HCT116 (cell line): Measurements from ENCODE around the gene CALD1. TPM values are rescaled to one million over a fixed set of nuclear protein-coding genes. Genes with fewer than 3 reads are reported as not detected.
A peak's percentile ranks its signal among the peaks of the same experiment; 100 is the strongest.

ENCODE experiments used
- ATAC-seq: fragments of 200-7000 bp; cut with Tn5 transposase; 2 replicates; pipeline ENCODE4 v1.9.1; 2020; ENCODE audit warnings: mild to moderate bottlenecking, moderate library complexity
- BruUV-seq: library from RNA; stranded (reverse); fragments of 400-500 nt; replicated peaks from 2 replicates; lab custom pipeline; 2021; lab: Mats Ljungman, UMichigan
- CTCF ChIA-PET: fragments of 300-600 bp; sonication (Branson Sonifier 250); formaldehyde crosslinking; loops from one replicate; lab custom pipeline; 2021; ENCODE audit warnings: antibody characterized with exemption; lab: Charles Lee
- POLR2A ChIA-PET: fragments of 300-600, 350-600 bp; sonication (Branson Sonifier 250); formaldehyde crosslinking; loops from one replicate; lab custom pipeline; 2021; ENCODE audit warnings: antibody characterized with exemption; lab: Charles Lee
- RAD21 ChIA-PET, 2 experiments: fragments of 300-600 bp; sonication (Branson Sonifier 250); formaldehyde crosslinking; loops; one replicate each; lab custom pipeline; 2023; ENCODE audit warnings: low total read pairs in 2 of 2; ENCODE audit not compliant: uncharacterized antibody in 2 of 2, unreplicated experiment in 2 of 2, low non-redundant PET in 1 of 2; lab: Charles Lee
- DNase-seq: peaks from one replicate; pipeline ENCODE4 v3.0.0-alpha.2; 2010; ENCODE audit warnings: low read depth, low spot score
- H2AFZ ChIP-seq: fragments of 200-600 bp; shearing (Covaris generic), sonication (generic); 2 replicates; pipeline ENCODE4 v1.6.1; 2017; ENCODE audit warnings: low read depth, mixed run types, mixed read lengths, antibody characterized with exemption, low read length; ENCODE audit not compliant: poor library complexity, severe bottlenecking
- H3K27ac ChIP-seq: 2 replicates; pipeline ENCODE4 v1.5.1; 2012; ENCODE audit warnings: low read depth, low read length
- H3K27me3 ChIP-seq: fragments of 200-600 bp; sonication (generic); 2 replicates; pipeline ENCODE4 v1.6.1; 2016; ENCODE audit warnings: mixed run types, low read length, mixed read lengths; ENCODE audit not compliant: insufficient read depth
- H3K36me3 ChIP-seq, 2 experiments: fragments of 200-500 bp in 1 of 2; fragments of 200-600 bp in 1 of 2; sonication (Bioruptor generic) in 1 of 2; sonication (generic) in 1 of 2; 2 replicates each; pipeline versions ENCODE4 v1.5.1 to v1.6.1; 2014 to 2016; ENCODE audit warnings: low read length in 2 of 2, inconsistent platforms in 1 of 2, mixed read lengths in 1 of 2, mixed run types in 1 of 2; ENCODE audit not compliant: insufficient read depth in 2 of 2, control insufficient read depth in 1 of 2
- H3K4me1 ChIP-seq, 2 experiments: fragments of 200-600 bp in 1 of 2; sonication (generic) in 1 of 2; 2 replicates each; pipeline versions ENCODE4 v1.5.1 to v1.6.1; 2012 to 2017; ENCODE audit warnings: low read length in 2 of 2, inconsistent platforms in 1 of 2, mild to moderate bottlenecking in 1 of 2, mixed read lengths in 1 of 2, mixed run types in 1 of 2, moderate library complexity in 1 of 2; ENCODE audit not compliant: insufficient read depth in 2 of 2, control insufficient read depth in 1 of 2
- H3K4me2 ChIP-seq: fragments of 200-600 bp; sonication (generic); 2 replicates; pipeline ENCODE4 v1.6.1; 2017; ENCODE audit warnings: mixed run types, low read length, mixed read lengths
- H3K4me3 ChIP-seq, 2 experiments: fragments of 200-600 bp in 1 of 2; sonication (generic) in 1 of 2; replicated peaks in 1 of 2; 2 replicates each; pipeline ENCODE4 v1.5.1; 2011 to 2016; ENCODE audit warnings: low read length in 2 of 2, control low read depth in 1 of 2, low read depth in 1 of 2, mild to moderate bottlenecking in 1 of 2, mixed read lengths in 1 of 2, mixed run types in 1 of 2
- H3K79me2 ChIP-seq: fragments of 200-600 bp; sonication (generic); 2 replicates; pipeline ENCODE4 v1.6.1; 2017; ENCODE audit warnings: mild to moderate bottlenecking, mixed run types, low read length, moderate library complexity, mixed read lengths; ENCODE audit not compliant: insufficient read depth
- H3K9ac ChIP-seq: fragments of 200-600 bp; sonication (generic); 2 replicates; pipeline ENCODE4 v1.6.1; 2016; ENCODE audit warnings: low read length, mixed read lengths
- H3K9me2 ChIP-seq: fragments of 200-600 bp; sonication (generic), shearing (Covaris generic); 2 replicates; pipeline ENCODE4 v1.6.1; 2017; ENCODE audit warnings: mixed run types, mild to moderate bottlenecking, moderate library complexity; ENCODE audit not compliant: insufficient read depth
- H3K9me3 ChIP-seq, 2 experiments: fragments of 200-500 bp in 1 of 2; fragments of 200-600 bp in 1 of 2; sonication (Bioruptor generic) in 1 of 2; sonication (generic) in 1 of 2; 2 replicates each; pipeline ENCODE4 v1.6.1; 2014 to 2017; ENCODE audit warnings: low read length in 2 of 2, mixed read lengths in 2 of 2, inconsistent platforms in 1 of 2, low read depth in 1 of 2, mild to moderate bottlenecking in 1 of 2, mixed run types in 1 of 2, moderate library complexity in 1 of 2; ENCODE audit not compliant: control insufficient read depth in 1 of 2, insufficient read depth in 1 of 2
- H4K20me1 ChIP-seq: fragments of 200-600 bp; sonication (generic), shearing (Covaris generic); 2 replicates; pipeline ENCODE4 v1.6.1; 2017; ENCODE audit warnings: mixed run types, mild to moderate bottlenecking, moderate library complexity; ENCODE audit not compliant: insufficient read depth
- CEBPB ChIP-seq: IDR thresholded peaks from 2 replicates; pipeline ENCODE4 v1.6.1; 2012; ENCODE audit warnings: low read depth
- EGR1 ChIP-seq: IDR thresholded peaks from 2 replicates; pipeline ENCODE4 v1.6.1; 2012; ENCODE audit warnings: low read depth
- FOSL1 ChIP-seq: IDR thresholded peaks from 2 replicates; pipeline ENCODE4 v1.6.1; 2012; ENCODE audit warnings: low read depth
- MAX ChIP-seq: IDR thresholded peaks from 2 replicates; pipeline ENCODE4 v1.6.1; 2012
- POLR2A ChIP-seq: IDR thresholded peaks from 2 replicates; pipeline ENCODE4 v1.7.0; 2011; ENCODE audit warnings: borderline replicate concordance; ENCODE audit not compliant: insufficient read depth, insufficient read length; ENCODE audit errors: extremely low read depth
- YY1 ChIP-seq: IDR thresholded peaks from 2 replicates; pipeline ENCODE4 v1.6.1; 2011; ENCODE audit warnings: low read length, low read depth, moderate library complexity, mild to moderate bottlenecking; ENCODE audit not compliant: insufficient replicate concordance; ENCODE audit errors: extremely low read depth
- ZBTB33 ChIP-seq: IDR thresholded peaks from 2 replicates; pipeline ENCODE4 v1.6.1; 2011; ENCODE audit warnings: mild to moderate bottlenecking, low read length, moderate library complexity; ENCODE audit not compliant: insufficient replicate concordance; ENCODE audit errors: extremely low read depth
- ZFX ChIP-seq: fragments of 450-650 bp; IDR thresholded peaks from 2 replicates; pipeline ENCODE4 v1.6.1; 2017
- intact Hi-C: fragments of 100-400 bp; cut with micrococcal nuclease; formaldehyde crosslinking; loops from 2 replicates; pipeline ENCODE4 v1.10.0; 2022
- total RNA-seq: library from RNA; stranded (reverse); gene quantifications from one replicate; pipeline ENCODE4 v1.2.1, GENCODE V29; 2021; ENCODE audit not compliant: unreplicated experiment

The CALD1 gene
- total RNA-seq, 1 experiment from 2014 or later: 66.8 TPM

- CTCF ChIA-PET: no interaction called here
- Histone ChIP-seq H4K20me1 (no peaks in the 10 kb centered on the region), H3K27ac (no peak overlapping the region), H3K4me1 (peaks cover 0 to 14% of the 10 kb centered on the region in 2 experiments; a peak in 2 of 4 replicates), H3K79me2 (peaks cover 17% of the 10 kb centered on the region; the same call in 1 of the 2 replicates), H3K9me2 (no peaks in the 10 kb centered on the region), H3K9ac (no peak overlapping the region), H2AFZ (no peak overlapping the region), H3K36me3 (no peaks in the 10 kb centered on the region), H3K4me3 (no peak overlapping the region), H3K4me2 (no peak overlapping the region), H3K9me3 (no peaks in the 10 kb centered on the region), H3K27me3 (no peaks in the 10 kb centered on the region)
- TF ChIP-seq ZFX (no peak), MAX (no peak), FOSL1 (no peak)
- POLR2A ChIA-PET: no interaction called here
- no TSS peak for BruUV-seq
- intact Hi-C loops: no loop called here
- ATAC-seq: no peak
- DNase-seq: no peak
- RAD21 ChIA-PET: no interaction called here
Measured at GRCh38 chr7:134919240-134919641, 139.8 kb downstream of the CALD1 start.

GRCh38 chr7:134920026-134920753 is 140.8 kb downstream of the CALD1 start:
- Histone ChIP-seq H3K4me2 (peak overlapping the region; percentile 16; the same call in 1 of the 2 replicates), H3K9ac (no peak overlapping the region), H3K9me3 (no peaks in the 10 kb centered on the region), H3K9me2 (no peaks in the 10 kb centered on the region), H3K36me3 (no peaks in the 10 kb centered on the region), H2AFZ (no peak overlapping the region), H3K4me1 (peaks cover 0 to 14% of the 10 kb centered on the region in 2 experiments; a peak in 2 of 4 replicates), H3K79me2 (peaks cover 17% of the 10 kb centered on the region; the same call in 1 of the 2 replicates), H3K27me3 (no peaks in the 10 kb centered on the region), H3K4me3 (no peak overlapping the region), H3K27ac (no peak overlapping the region), H4K20me1 (no peaks in the 10 kb centered on the region)
- POLR2A ChIA-PET: no interaction called here
- no TSS peak for BruUV-seq
- RAD21 ChIA-PET: no interaction called here
- DNase-seq: no peak
- CTCF ChIA-PET: no interaction called here
- intact Hi-C loops: no loop called here
- no peak for ATAC-seq
- no peak for TF ChIP-seq POLR2A
- no peak for TF ChIP-seq CEBPB
- no peak for TF ChIP-seq EGR1
- no peak for TF ChIP-seq ZFX
- TF ChIP-seq YY1: no peak
- TF ChIP-seq ZBTB33: no peak
